HepG2 (cell line): Measurements from ENCODE around the gene MORN5. TPM values are rescaled to one million over a fixed set of nuclear protein-coding genes. Genes with fewer than 3 reads are reported as not detected.

ENCODE experiments used
- GFI1 ChIP-seq: sonication (generic); formaldehyde crosslinking; IDR thresholded peaks from 2 replicates; pipeline ENCODE4 v1.5.0; 2020; ENCODE audit warnings: missing genetic modification reagents, mild to moderate bottlenecking, borderline replicate concordance
- HMG20B ChIP-seq: conservative IDR thresholded peaks from 2 replicates; pipeline ENCODE4 v1.6.1; 2016; ENCODE audit warnings: missing genetic modification reagents, missing compliant biosample characterization
- HNF1A ChIP-seq, 2 experiments: sonication (generic) in 1 of 2; formaldehyde crosslinking in 1 of 2; IDR thresholded peaks; 2 replicates each; pipeline versions ENCODE4 v1.4.0 to v1.6.1; 2016 to 2020; ENCODE audit warnings: borderline replicate concordance in 1 of 2, low read depth in 1 of 2, mild to moderate bottlenecking in 1 of 2, missing genetic modification reagents in 1 of 2
- HNF1B ChIP-seq: sonication (generic); formaldehyde crosslinking; IDR thresholded peaks from 2 replicates; pipeline ENCODE4 v1.5.1; 2020; ENCODE audit warnings: mild to moderate bottlenecking, moderate library complexity, missing genetic modification reagents
- HNRNPLL ChIP-seq: fragments of 200-400 bp; formaldehyde crosslinking; IDR thresholded peaks from 2 replicates; pipeline ENCODE4 v1.6.1; 2017; ENCODE audit warnings: mild to moderate bottlenecking, low read depth, low read length; ENCODE audit not compliant: poor library complexity, severe bottlenecking
- JDP2 ChIP-seq: sonication (generic); formaldehyde crosslinking; IDR thresholded peaks from 2 replicates; pipeline ENCODE4 v1.8.1; 2022; ENCODE audit warnings: missing genetic modification reagents, borderline replicate concordance
- MAZ ChIP-seq, 2 experiments: sonication (generic) in 1 of 2; formaldehyde crosslinking in 1 of 2; IDR thresholded peaks; 2 replicates each; pipeline versions ENCODE4 v1.5.0 to v1.6.1; 2012 to 2020; ENCODE audit warnings: low read depth in 2 of 2, mild to moderate bottlenecking in 2 of 2, borderline replicate concordance in 1 of 2, improper control_type of control experiment in 1 of 2, low read length in 1 of 2, missing genetic modification reagents in 1 of 2, moderate library complexity in 1 of 2
- NFIC ChIP-seq: IDR thresholded peaks from 2 replicates; pipeline ENCODE4 v1.6.1; 2012; ENCODE audit warnings: mild to moderate bottlenecking, low read length, inconsistent platforms
- SIN3B ChIP-seq: fragments of 150-350 bp; IDR thresholded peaks from 2 replicates; pipeline ENCODE4 v1.6.1; 2014; ENCODE audit warnings: low read length
- SP5 ChIP-seq: IDR thresholded peaks from 2 replicates; pipeline ENCODE4 v1.6.1; 2016; ENCODE audit warnings: low read depth, borderline replicate concordance
- ZNF121 ChIP-seq: sonication (generic); formaldehyde crosslinking; IDR thresholded peaks from 2 replicates; pipeline ENCODE4 v1.5.0; 2020; ENCODE audit warnings: mild to moderate bottlenecking, missing genetic modification reagents
- ZNF30 ChIP-seq: sonication (generic); formaldehyde crosslinking; IDR thresholded peaks from 2 replicates; pipeline ENCODE4 v1.5.0; 2020; ENCODE audit warnings: mild to moderate bottlenecking, missing genetic modification reagents
- ZNF350 ChIP-seq: sonication (generic); formaldehyde crosslinking; IDR thresholded peaks from 2 replicates; pipeline ENCODE4 v1.4.0; 2020; ENCODE audit warnings: mild to moderate bottlenecking, low read depth, missing genetic modification reagents, borderline replicate concordance
- ZNF580 ChIP-seq: IDR thresholded peaks from 2 replicates; pipeline ENCODE4 v1.6.1; 2016; ENCODE audit warnings: low read depth, borderline replicate concordance
- ZNF709 ChIP-seq: sonication (generic); formaldehyde crosslinking; IDR thresholded peaks from 2 replicates; pipeline ENCODE4 v1.5.0; 2020; ENCODE audit warnings: mild to moderate bottlenecking, missing genetic modification reagents
- ZSCAN31 ChIP-seq: sonication (generic); formaldehyde crosslinking; IDR thresholded peaks from 2 replicates; pipeline ENCODE4 v1.5.0; 2020; ENCODE audit warnings: low read depth, mild to moderate bottlenecking, missing genetic modification reagents
- polyA plus RNA-seq, 8 experiments: library from polyadenylated mRNA; depleted of rRNA in 3 of 8; stranded (reverse) in 7 of 8; unstranded in 1 of 8; fragments of >200 nt; fragmentation: Illumina TruSeq in 4 of 8; extraction: Trizol in 4 of 8; gene quantifications; 2 replicates each; pipeline versions ENCODE4 v1.2.1 to v1.2.3, GENCODE V29; 2011 to 2016; ENCODE audit warnings: low read depth in 4 of 8, missing spikeins in 1 of 8, mixed read lengths in 1 of 8; ENCODE audit not compliant: insufficient read depth in 1 of 8
- total RNA-seq, 5 experiments: library from RNA; depleted of rRNA; stranded (reverse); fragments of >200 nt; fragmentation: Illumina TruSeq; extraction: Trizol; gene quantifications; 2 replicates each; pipeline ENCODE4 v1.2.3, GENCODE V29; 2016; ENCODE audit warnings: low read depth in 1 of 5
- TF ChIP-seq, protein P1 (sequence below): IDR thresholded peaks from 2 replicates; pipeline ENCODE4 v1.6.1; 2016; ENCODE audit warnings: missing compliant biosample characterization, missing genetic modification reagents, borderline replicate concordance
- TF ChIP-seq, protein P2 (sequence below): sonication (generic); formaldehyde crosslinking; IDR thresholded peaks from 2 replicates; pipeline ENCODE4 v1.9.0; 2021; ENCODE audit warnings: missing genetic modification reagents, borderline replicate concordance

Gene MORN5
- total and polyA plus RNA-seq, 2 of the 13 experiments (the other 11 are each of a cell fraction or from before 2014, with no cell fraction given), result not detected

- TF ChIP-seq HNF1B (CRISPR knock-in tag), result peak; percentile 53; the same call in 1 of the 2 replicates
- TF ChIP-seq HMG20B, result no peak
- TF ChIP-seq JDP2, result no peak
- TF ChIP-seq SIN3B, result 0 out of 2 replicates have a peak, but pooled peaks have one; percentile 34
- TF ChIP-seq ZSCAN31 (CRISPR knock-in tag), result no peak
- TF ChIP-seq, protein P1, sequence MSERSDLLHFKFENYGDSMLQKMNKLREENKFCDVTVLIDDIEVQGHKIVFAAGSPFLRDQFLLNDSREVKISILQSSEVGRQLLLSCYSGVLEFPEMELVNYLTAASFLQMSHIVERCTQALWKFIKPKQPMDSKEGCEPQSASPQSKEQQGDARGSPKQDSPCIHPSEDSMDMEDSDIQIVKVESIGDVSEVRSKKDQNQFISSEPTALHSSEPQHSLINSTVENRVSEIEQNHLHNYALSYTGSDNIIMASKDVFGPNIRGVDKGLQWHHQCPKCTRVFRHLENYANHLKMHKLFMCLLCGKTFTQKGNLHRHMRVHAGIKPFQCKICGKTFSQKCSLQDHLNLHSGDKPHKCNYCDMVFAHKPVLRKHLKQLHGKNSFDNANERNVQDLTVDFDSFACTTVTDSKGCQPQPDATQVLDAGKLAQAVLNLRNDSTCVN, result peak; percentile 59; the same call in 1 of the 2 replicates
- no peak for TF ChIP-seq GFI1 (CRISPR knock-in tag)
- no peak for TF ChIP-seq HNF1A (IDR thresholded peaks at IDR 0.05; ENCODE audit: low read depth)
- no peak for TF ChIP-seq HNF1A (CRISPR knock-in tag; IDR thresholded peaks at IDR 0.05; ENCODE audit: borderline replicate concordance)
- TF ChIP-seq, protein P2, sequence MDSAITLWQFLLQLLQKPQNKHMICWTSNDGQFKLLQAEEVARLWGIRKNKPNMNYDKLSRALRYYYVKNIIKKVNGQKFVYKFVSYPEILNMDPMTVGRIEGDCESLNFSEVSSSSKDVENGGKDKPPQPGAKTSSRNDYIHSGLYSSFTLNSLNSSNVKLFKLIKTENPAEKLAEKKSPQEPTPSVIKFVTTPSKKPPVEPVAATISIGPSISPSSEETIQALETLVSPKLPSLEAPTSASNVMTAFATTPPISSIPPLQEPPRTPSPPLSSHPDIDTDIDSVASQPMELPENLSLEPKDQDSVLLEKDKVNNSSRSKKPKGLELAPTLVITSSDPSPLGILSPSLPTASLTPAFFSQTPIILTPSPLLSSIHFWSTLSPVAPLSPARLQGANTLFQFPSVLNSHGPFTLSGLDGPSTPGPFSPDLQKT (CRISPR knock-in tag), result no peak
- no peak; the same call in 1 of the 2 replicates for TF ChIP-seq ZNF350 (CRISPR knock-in tag)
- no peak for TF ChIP-seq ZNF30 (CRISPR knock-in tag)
- TF ChIP-seq HNRNPLL, result peak; percentile 80
- no peak for TF ChIP-seq ZNF121
- no peak for TF ChIP-seq MAZ (IDR thresholded peaks at IDR 0.05; ENCODE audit: borderline replicate concordance, low read depth, low read length)
- peak; percentile 53; the same call in 1 of the 2 replicates for TF ChIP-seq MAZ (CRISPR knock-in tag; IDR thresholded peaks at IDR 0.05; ENCODE audit: low read depth)
- no peak for TF ChIP-seq SP5 (CRISPR knock-in tag)
- no peak for TF ChIP-seq NFIC
- TF ChIP-seq ZNF580, result peak; percentile 76; the same call in 1 of the 2 replicates
- peak; percentile 53; the same call in 1 of the 2 replicates for TF ChIP-seq ZNF709 (CRISPR knock-in tag)
Measured at GRCh38 chr9:122159026-122159924, at the start of gene MORN5, which contains the start of gene NDUFA8 (continued).
